IPS DF 4.7 (cell line): Measurements from ENCODE around the gene TASP1.
"Not testable (repeated sequence)": the region's sequence is repeated elsewhere in the genome, so short reads cannot be mapped to it uniquely, and the experiment has no call there.

Experiments
- DNase-seq: peaks from one replicate; pipeline ENCODE4 v3.0.0-alpha.2; 2013; ENCODE audit warnings: low spot score; ENCODE audit errors: extremely low read depth

The TASP1 gene

GRCh38 chr20:13401596-13401995 lies 237.1 kb downstream of the TASP1 start:
- no peak for DNase-seq

- DNase-seq: no peak
Observed at GRCh38 chr20:13400453-13400852, 238.3 kb downstream of the TASP1 start.

GRCh38 chr20:13397300-13397724 lies 241.4 kb downstream of the TASP1 start:
- DNase-seq: no peak

- no peak for DNase-seq
Observed at GRCh38 chr20:13396826-13397225, 241.9 kb downstream of the TASP1 start.

GRCh38 chr20:13396022-13396421 lies 242.7 kb downstream of the TASP1 start:
- DNase-seq: no peak

GRCh38 chr20:13395232-13395631 lies 243.5 kb downstream of the TASP1 start:
- no peak for DNase-seq

GRCh38 chr20:13392391-13392790 lies 246.3 kb downstream of the TASP1 start:
- no peak for DNase-seq

GRCh38 chr20:13389115-13389514 lies 249.6 kb downstream of the TASP1 start:
- no peak for DNase-seq

- DNase-seq: no peak
Observed at GRCh38 chr20:13384132-13384531, 254.6 kb downstream of the TASP1 start.

GRCh38 chr20:13382786-13383185 lies 255.9 kb downstream of the TASP1 start:
- DNase-seq: no peak

- not testable (repeated sequence) for DNase-seq
Observed at GRCh38 chr20:13380497-13381229, 258.1 kb downstream of the TASP1 start.

- no peak for DNase-seq
Observed at GRCh38 chr20:13373400-13373799, 265.3 kb downstream of the TASP1 start.

- DNase-seq: no peak
Observed at GRCh38 chr20:13364278-13365170, 274.2 kb downstream of the TASP1 start.

GRCh38 chr20:13363473-13363872 lies 275.3 kb downstream of the TASP1 start:
- no peak for DNase-seq

- not testable (repeated sequence) for DNase-seq
Observed at GRCh38 chr20:13362165-13362564, 276.6 kb downstream of the TASP1 start.

- not testable (repeated sequence) for DNase-seq
Observed at GRCh38 chr20:13358936-13359335, 279.8 kb downstream of the TASP1 start.

GRCh38 chr20:13357782-13358181 lies 280.9 kb downstream of the TASP1 start:
- not testable (repeated sequence) for DNase-seq

- no peak for DNase-seq
Observed at GRCh38 chr20:13356591-13356990, 282.1 kb downstream of the TASP1 start.

- DNase-seq: no peak
Observed at GRCh38 chr20:13355941-13356486, 282.7 kb downstream of the TASP1 start.

GRCh38 chr20:13355411-13355810 lies 283.3 kb downstream of the TASP1 start:
- DNase-seq: no peak

- DNase-seq: no peak
Observed at GRCh38 chr20:13353261-13353945, 285.3 kb downstream of the TASP1 start.

GRCh38 chr20:13349235-13349604 lies 289.5 kb downstream of the TASP1 start:
- DNase-seq: no peak
